Measurements from ENCODE around the gene POLD2.

- TF ChIP-seq CTCF (conservative IDR thresholded peaks at IDR 0.05) (no peak), ZFX (IDR thresholded peaks at IDR 0.05) (no peak)
These were observed 30.6 kb upstream of the POLD2 start for GRCh38 chr7:44153948-44154335.

All from C4-2B (cell line).